K562 (cell line): ENCODE measurements around the gene BMAL2. TPM values are rescaled to one million over a fixed set of nuclear protein-coding genes. Genes with fewer than 3 reads are reported as not detected.

Source experiments
- ATAC-seq: fragments of 200-7000 bp; cut with Tn5 transposase; 3 replicates; pipeline ENCODE4 v1.9.1; 2020; ENCODE audit warnings: moderate library complexity
- BruUV-seq: library from RNA; stranded (reverse); fragments of 400-500 nt; replicated peaks from 2 replicates; lab custom pipeline; 2021; lab: Mats Ljungman, UMichigan
- CTCF ChIA-PET: fragments of 300-600 bp; formaldehyde crosslinking; extraction: SDS; loops from one replicate; lab custom pipeline; 2021; ENCODE audit warnings: low intra/inter-chr PET ratio; lab: Yijun Ruan, JAX
- POLR2A ChIA-PET: fragments of 300-600, 350-650 bp; sonication (Branson Sonifier 250); formaldehyde crosslinking; extraction: SDS; loops from one replicate; lab custom pipeline; 2021; ENCODE audit warnings: antibody characterized with exemption, inconsistent platforms; lab: Yijun Ruan, JAX
- DNase-seq, 4 experiments: peaks; one replicate each; pipeline versions ENCODE4 v3.0.0 to v3.0.0-alpha.2; 2011 to 2018; ENCODE audit warnings: low spot score in 3 of 4, mixed read lengths in 3 of 4; ENCODE audit errors: extremely low read depth in 1 of 4
- FAIRE-seq: peaks from 2 replicates; lab custom pipeline; 2011; peaks lifted over from hg19 to GRCh38; lab: Jason Lieb, UNC
- H2AFZ ChIP-seq: 2 replicates; pipeline ENCODE4 v1.6.0; 2011; ENCODE audit warnings: low read depth, low read length, control low read depth, inconsistent platforms
- H3K27ac ChIP-seq: fragments of 200-600 bp; 3 replicates; pipeline ENCODE4 v1.8.0; 2011; ENCODE audit warnings: low read depth, mild to moderate bottlenecking, control low read depth, inconsistent platforms, low read length, moderate library complexity, mixed read lengths; ENCODE audit errors: extremely low read depth
- H3K27me3 ChIP-seq, 2 experiments: fragments of 300-600 bp in 1 of 2; 2 replicates in 1 of 2; 3 replicates in 1 of 2; pipeline versions ENCODE4 v1.6.0 to v1.8.0; 2011; ENCODE audit warnings: inconsistent platforms in 2 of 2, low read length in 2 of 2, mild to moderate bottlenecking in 1 of 2, mixed read lengths in 1 of 2, moderate library complexity in 1 of 2; ENCODE audit not compliant: control insufficient read depth in 2 of 2, insufficient read depth in 2 of 2
- H3K36me3 ChIP-seq: fragments of 300-600 bp; 3 replicates; pipeline ENCODE4 v1.8.0; 2011; ENCODE audit warnings: mild to moderate bottlenecking, low read length, inconsistent platforms; ENCODE audit not compliant: control insufficient read depth, insufficient read depth
- H3K4me1 ChIP-seq, 2 experiments: fragments of 200-600 bp in 1 of 2; replicated peaks in 1 of 2; 2 replicates in 1 of 2; 3 replicates in 1 of 2; pipeline versions ENCODE4 v1.5.1 to v1.8.0; 2011; ENCODE audit warnings: inconsistent platforms in 2 of 2, low read length in 2 of 2, mild to moderate bottlenecking in 1 of 2, mixed read lengths in 1 of 2, moderate library complexity in 1 of 2; ENCODE audit not compliant: control insufficient read depth in 2 of 2, insufficient read depth in 2 of 2
- H3K4me2 ChIP-seq: 2 replicates; pipeline ENCODE4 v1.6.1; 2011; ENCODE audit warnings: low read length, control low read depth, inconsistent platforms, mixed read lengths; ENCODE audit not compliant: insufficient read depth
- H3K4me3 ChIP-seq: fragments of 200-600 bp; sonication (generic), shearing (Covaris generic); 2 replicates; pipeline ENCODE4 v1.5.1; 2016; ENCODE audit warnings: control low read depth, inconsistent platforms
- H3K79me2 ChIP-seq: fragments of 200-600 bp; 3 replicates; pipeline ENCODE4 v1.8.0; 2011; ENCODE audit warnings: low read length, inconsistent platforms; ENCODE audit not compliant: control insufficient read depth, insufficient read depth
- H3K9ac ChIP-seq, 2 experiments: 2 replicates each; pipeline versions ENCODE4 v1.6.0 to v1.6.1; 2011; ENCODE audit warnings: low read depth in 2 of 2, low read length in 2 of 2, control low read depth in 1 of 2, inconsistent platforms in 1 of 2, mild to moderate bottlenecking in 1 of 2, mixed read lengths in 1 of 2; ENCODE audit not compliant: insufficient read depth in 1 of 2
- H3K9me1 ChIP-seq: one replicate; pipeline ENCODE4 v1.6.0; 2011; ENCODE audit warnings: inconsistent platforms, mild to moderate bottlenecking, low read length, moderate library complexity; ENCODE audit not compliant: control insufficient read depth, insufficient read depth
- H3K9me3 ChIP-seq: replicated peaks from 2 replicates; pipeline ENCODE4 v1.5.1; 2011; ENCODE audit warnings: low read depth, low read length, inconsistent platforms; ENCODE audit not compliant: control insufficient read depth, insufficient read depth
- H4K20me1 ChIP-seq: replicated peaks from 2 replicates; pipeline ENCODE4 v1.6.1; 2011; ENCODE audit warnings: low read length, inconsistent platforms, mixed read lengths; ENCODE audit not compliant: control insufficient read depth, insufficient read depth
- CC2D1A ChIP-seq: fragments of 450-650 bp; IDR thresholded peaks from 2 replicates; pipeline ENCODE4 v1.6.1; 2017; ENCODE audit warnings: mild to moderate bottlenecking
- HSF4 ChIP-seq: fragments of 250-450 bp; sonication (Bioruptor Pico); IDR thresholded peaks from 2 replicates; pipeline ENCODE4 v2.1.2; 2022; ENCODE audit warnings: mild to moderate bottlenecking, moderate library complexity, borderline replicate concordance
- POLR2AphosphoS2 ChIP-seq: IDR thresholded peaks from 2 replicates; pipeline ENCODE4 v1.6.1; 2012; ENCODE audit warnings: low read length, improper control_type of control experiment
- TCF7 ChIP-seq: sonication (generic); IDR thresholded peaks from 2 replicates; pipeline ENCODE4 v1.6.1; 2016; ENCODE audit warnings: antibody characterized with exemption, borderline replicate concordance
- WGBS: fragments of 100-300 bp; shearing (Covaris generic); methylation state at CpG from one replicate; pipeline ENCODE4 v1.1.6; 2016; ENCODE audit warnings: low coverage, mixed read lengths; ENCODE audit not compliant: insufficient coverage; ENCODE audit errors: missing lambda C conversion rate; 5-methylcytosine and 5-hydroxymethylcytosine counted together
- in situ Hi-C: fragments of 300-500 bp; cut with MboI; formaldehyde crosslinking; loops from 4 replicates; pipeline ENCODE4 v1.15.0; 2018; ENCODE audit warnings: inconsistent platforms, mixed read lengths
- intact Hi-C: fragments of 100-400 bp; cut with micrococcal nuclease; formaldehyde crosslinking; loops from 2 replicates; pipeline ENCODE4 v1.14.2; 2022
- polyA plus RNA-seq, 8 experiments: library from polyadenylated mRNA; depleted of rRNA in 4 of 8; stranded (reverse) in 5 of 8; unstranded in 3 of 8; fragments of >200 nt; fragmentation: Nextera tagmentation in 2 of 8; fragmentation: Illumina TruSeq in 1 of 8; extraction: Ambion mirVana in 2 of 8; extraction: Trizol in 1 of 8; gene quantifications; 2 replicates each; pipeline versions ENCODE4 v1.2.1 to v1.2.3, GENCODE V29; 2011 to 2014; ENCODE audit warnings: inconsistent platforms in 1 of 8, missing spikeins in 1 of 8
- total RNA-seq, 7 experiments: library from RNA; depleted of rRNA in 6 of 7; stranded (reverse); fragments of >200 nt in 6 of 7; fragmentation: Illumina TruSeq in 2 of 7; extraction: Trizol in 2 of 7; gene quantifications; 2 replicates each; pipeline versions ENCODE4 v1.2.1 to v1.2.3, GENCODE V29; 2011 to 2021; ENCODE audit warnings: low replicate concordance in 1 of 7
- TF ChIP-seq, protein P1 (sequence below): fragments of 450-650 bp; IDR thresholded peaks from 2 replicates; pipeline ENCODE4 v1.6.1; 2016; ENCODE audit warnings: borderline replicate concordance
- TF ChIP-seq, protein P2 (sequence below), 2 experiments: fragments of 450-650 bp in 1 of 2; IDR thresholded peaks; 2 replicates each; pipeline ENCODE4 v1.6.1; 2011 to 2017; ENCODE audit warnings: low read depth in 2 of 2, antibody characterized with exemption in 1 of 2, borderline replicate concordance in 1 of 2, low read length in 1 of 2, mild to moderate bottlenecking in 1 of 2, mixed read lengths in 1 of 2; ENCODE audit not compliant: control insufficient read depth in 1 of 2
- TF ChIP-seq, protein P3 (sequence below): fragments of 250-450 bp; sonication (Bioruptor Pico); IDR thresholded peaks from 2 replicates; pipeline ENCODE4 v1.4.0; 2020; ENCODE audit warnings: mild to moderate bottlenecking, moderate library complexity

The BMAL2 gene
- total and polyA plus RNA-seq, 9 of the 15 experiments (the other 6 are each of a cell fraction or from before 2014, with no cell fraction given), result 0.01 to 1.1 (median 0.50) TPM

DNA sequence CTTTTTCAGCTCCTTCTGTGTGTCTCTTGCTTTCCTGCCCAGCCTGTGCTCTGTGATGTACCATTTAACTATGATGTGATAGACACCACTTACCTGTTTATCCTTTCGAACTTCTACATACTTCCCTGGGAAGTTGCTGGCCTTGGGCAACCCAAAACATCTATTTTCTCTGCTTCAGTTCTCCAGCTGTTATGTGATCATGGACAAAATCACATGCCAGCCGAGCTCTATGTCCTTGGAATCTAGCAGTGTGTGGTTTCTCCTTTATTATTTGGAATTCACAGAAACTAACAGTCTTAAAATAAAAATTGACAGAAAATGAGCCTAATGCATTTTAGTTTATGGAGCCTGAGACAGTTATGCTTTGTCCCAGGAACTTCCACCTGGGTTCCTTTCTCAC is 22.9 kb downstream of the BMAL2 start:
- TF ChIP-seq, protein P1, sequence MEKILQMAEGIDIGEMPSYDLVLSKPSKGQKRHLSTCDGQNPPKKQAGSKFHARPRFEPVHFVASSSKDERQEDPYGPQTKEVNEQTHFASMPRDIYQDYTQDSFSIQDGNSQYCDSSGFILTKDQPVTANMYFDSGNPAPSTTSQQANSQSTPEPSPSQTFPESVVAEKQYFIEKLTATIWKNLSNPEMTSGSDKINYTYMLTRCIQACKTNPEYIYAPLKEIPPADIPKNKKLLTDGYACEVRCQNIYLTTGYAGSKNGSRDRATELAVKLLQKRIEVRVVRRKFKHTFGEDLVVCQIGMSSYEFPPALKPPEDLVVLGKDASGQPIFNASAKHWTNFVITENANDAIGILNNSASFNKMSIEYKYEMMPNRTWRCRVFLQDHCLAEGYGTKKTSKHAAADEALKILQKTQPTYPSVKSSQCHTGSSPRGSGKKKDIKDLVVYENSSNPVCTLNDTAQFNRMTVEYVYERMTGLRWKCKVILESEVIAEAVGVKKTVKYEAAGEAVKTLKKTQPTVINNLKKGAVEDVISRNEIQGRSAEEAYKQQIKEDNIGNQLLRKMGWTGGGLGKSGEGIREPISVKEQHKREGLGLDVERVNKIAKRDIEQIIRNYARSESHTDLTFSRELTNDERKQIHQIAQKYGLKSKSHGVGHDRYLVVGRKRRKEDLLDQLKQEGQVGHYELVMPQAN, result no peak
- TF ChIP-seq POLR2AphosphoS2, result no peak
- TF ChIP-seq, protein P2, sequence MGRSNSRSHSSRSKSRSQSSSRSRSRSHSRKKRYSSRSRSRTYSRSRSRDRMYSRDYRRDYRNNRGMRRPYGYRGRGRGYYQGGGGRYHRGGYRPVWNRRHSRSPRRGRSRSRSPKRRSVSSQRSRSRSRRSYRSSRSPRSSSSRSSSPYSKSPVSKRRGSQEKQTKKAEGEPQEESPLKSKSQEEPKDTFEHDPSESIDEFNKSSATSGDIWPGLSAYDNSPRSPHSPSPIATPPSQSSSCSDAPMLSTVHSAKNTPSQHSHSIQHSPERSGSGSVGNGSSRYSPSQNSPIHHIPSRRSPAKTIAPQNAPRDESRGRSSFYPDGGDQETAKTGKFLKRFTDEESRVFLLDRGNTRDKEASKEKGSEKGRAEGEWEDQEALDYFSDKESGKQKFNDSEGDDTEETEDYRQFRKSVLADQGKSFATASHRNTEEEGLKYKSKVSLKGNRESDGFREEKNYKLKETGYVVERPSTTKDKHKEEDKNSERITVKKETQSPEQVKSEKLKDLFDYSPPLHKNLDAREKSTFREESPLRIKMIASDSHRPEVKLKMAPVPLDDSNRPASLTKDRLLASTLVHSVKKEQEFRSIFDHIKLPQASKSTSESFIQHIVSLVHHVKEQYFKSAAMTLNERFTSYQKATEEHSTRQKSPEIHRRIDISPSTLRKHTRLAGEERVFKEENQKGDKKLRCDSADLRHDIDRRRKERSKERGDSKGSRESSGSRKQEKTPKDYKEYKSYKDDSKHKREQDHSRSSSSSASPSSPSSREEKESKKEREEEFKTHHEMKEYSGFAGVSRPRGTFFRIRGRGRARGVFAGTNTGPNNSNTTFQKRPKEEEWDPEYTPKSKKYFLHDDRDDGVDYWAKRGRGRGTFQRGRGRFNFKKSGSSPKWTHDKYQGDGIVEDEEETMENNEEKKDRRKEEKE (IDR thresholded peaks at IDR 0.05; ENCODE audit: borderline replicate concordance in 1 of 2, control insufficient read depth in 1 of 2, low read depth in 2 of 2, low read length in 1 of 2), result no peak
- no peak for TF ChIP-seq HSF4 (CRISPR knock-in tag)
- TF ChIP-seq CC2D1A, result no peak
- TF ChIP-seq, protein P3, sequence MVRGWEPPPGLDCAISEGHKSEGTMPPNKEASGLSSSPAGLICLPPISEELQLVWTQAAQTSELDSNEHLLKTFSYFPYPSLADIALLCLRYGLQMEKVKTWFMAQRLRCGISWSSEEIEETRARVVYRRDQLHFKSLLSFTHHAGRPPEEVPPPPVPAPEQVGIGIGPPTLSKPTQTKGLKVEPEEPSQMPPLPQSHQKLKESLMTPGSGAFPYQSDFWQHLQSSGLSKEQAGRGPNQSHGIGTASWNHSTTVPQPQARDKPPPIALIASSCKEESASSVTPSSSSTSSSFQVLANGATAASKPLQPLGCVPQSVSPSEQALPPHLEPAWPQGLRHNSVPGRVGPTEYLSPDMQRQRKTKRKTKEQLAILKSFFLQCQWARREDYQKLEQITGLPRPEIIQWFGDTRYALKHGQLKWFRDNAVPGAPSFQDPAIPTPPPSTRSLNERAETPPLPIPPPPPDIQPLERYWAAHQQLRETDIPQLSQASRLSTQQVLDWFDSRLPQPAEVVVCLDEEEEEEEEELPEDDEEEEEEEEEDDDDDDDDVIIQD (CRISPR knock-in tag), result no peak
- TF ChIP-seq TCF7, result no peak
- TF ChIP-seq, all 486 proteins: peak for 0
- ATAC-seq, result no peak
- no peak overlapping the region for H3K4me2 ChIP-seq
- H3K9me1 ChIP-seq, result no peaks in the 10 kb centered on the region
- no peak for FAIRE-seq
- H3K9ac ChIP-seq, result no peak overlapping the region
- H4K20me1 ChIP-seq, result no peaks in the 10 kb centered on the region
- no peak overlapping the region for H3K27ac ChIP-seq
- peaks cover 0 to 5% of the 10 kb centered on the region in 2 experiments; a peak in 1 of 5 replicates for H3K27me3 ChIP-seq
- no peak overlapping the region for H2AFZ ChIP-seq
- H3K36me3 ChIP-seq, result no peaks in the 10 kb centered on the region
- intact Hi-C loops (no loop called here), in situ Hi-C loops (no loop called here)
- 5% methylated on average over 2 of the region's 2 CpGs for WGBS
- no peak overlapping the region for H3K4me3 ChIP-seq
- no TSS peak for BruUV-seq
- no peaks in the 10 kb centered on the region for H3K9me3 ChIP-seq
- H3K4me1 ChIP-seq, result no peaks in the 10 kb centered on the region
- no peak for DNase-seq
- POLR2A ChIA-PET, result interaction anchor here (0.6 kb wide), 1 partner anchor 9 kb away, joined by 3 read pairs; no protein-coding TSS in a partner anchor
- no peaks in the 10 kb centered on the region for H3K79me2 ChIP-seq
- CTCF ChIA-PET, result no interaction called here
